CD4-positive, alpha-beta T cell (primary cell): ENCODE results near the gene RAB6B. TPM values are rescaled to one million over a fixed set of nuclear protein-coding genes. Genes with fewer than 3 reads are reported as not detected.

Experiments used
- ATAC-seq: fragments of 200-7000 bp; cut with Tn5 transposase; one replicate; pipeline ENCODE4 v1.10.0; 2022; ENCODE audit warnings: mild to moderate bottlenecking; ENCODE audit not compliant: poor library complexity
- CTCF ChIA-PET: fragments of 350-600 bp; sonication (Branson Sonifier 250); formaldehyde crosslinking; loops from one replicate; lab custom pipeline; 2021; ENCODE audit warnings: antibody characterized with exemption, inconsistent platforms; lab: Charles Lee
- POLR2A ChIA-PET: fragments of 350-600 bp; sonication (Branson Sonifier 250); formaldehyde crosslinking; loops from one replicate; lab custom pipeline; 2021; ENCODE audit warnings: antibody characterized with exemption, inconsistent platforms; lab: Charles Lee
- DNase-seq, 14 experiments: peaks; one replicate each; pipeline ENCODE4 v3.0.0-alpha.2; 2013 to 2020; ENCODE audit warnings: mixed read lengths in 2 of 14
- H3K27ac ChIP-seq, 2 donors: one replicate each; pipeline versions ENCODE4 v1.5.1 to v1.7.0; 2013; ENCODE audit warnings: low read length in 2 of 2, low read depth in 1 of 2, mild to moderate bottlenecking in 1 of 2
- H3K27me3 ChIP-seq, 2 experiments: 1 replicate in 1 of 2; 2 replicates in 1 of 2; pipeline versions ENCODE4 v1.6.1 to v1.7.0; 2013; ENCODE audit warnings: low read length in 2 of 2, control low read depth in 1 of 2, mild to moderate bottlenecking in 1 of 2, moderate library complexity in 1 of 2; ENCODE audit not compliant: insufficient read depth in 2 of 2, control insufficient read depth in 1 of 2
- H3K36me3 ChIP-seq: one replicate; pipeline ENCODE4 v1.6.1; 2013; ENCODE audit warnings: low read length, control low read depth; ENCODE audit not compliant: insufficient read depth
- H3K4me1 ChIP-seq: one replicate; pipeline ENCODE4 v1.6.1; 2013; ENCODE audit warnings: low read length, control low read depth; ENCODE audit not compliant: insufficient read depth
- H3K4me3 ChIP-seq: one replicate; pipeline ENCODE4 v1.5.1; 2013; ENCODE audit warnings: mild to moderate bottlenecking, low read length, moderate library complexity
- H3K9me3 ChIP-seq, 2 experiments: 1 replicate in 1 of 2; 2 replicates in 1 of 2; pipeline versions ENCODE4 v1.6.1 to v1.7.0; 2013; ENCODE audit warnings: low read length in 2 of 2, mild to moderate bottlenecking in 2 of 2, control low read depth in 1 of 2, moderate library complexity in 1 of 2; ENCODE audit not compliant: control insufficient read depth in 1 of 2, insufficient read depth in 1 of 2
- H3K27ac Mint-ChIP-seq: one replicate; pipeline ENCODE4 v1.8.0; 2020; ENCODE audit warnings: mixed read lengths
- H3K27me3 Mint-ChIP-seq: one replicate; pipeline ENCODE4 v1.8.0; 2021; ENCODE audit warnings: mixed read lengths
- H3K36me3 Mint-ChIP-seq: one replicate; pipeline ENCODE4 v1.8.0; 2021; ENCODE audit warnings: low read depth, mixed read lengths
- H3K4me1 Mint-ChIP-seq: one replicate; pipeline ENCODE4 v1.8.0; 2021; ENCODE audit warnings: low read depth, mixed read lengths
- H3K4me3 Mint-ChIP-seq: one replicate; pipeline ENCODE4 v1.8.0; 2020; ENCODE audit warnings: mild to moderate bottlenecking, mixed read lengths
- H3K9me3 Mint-ChIP-seq: one replicate; pipeline ENCODE4 v1.8.0; 2020; ENCODE audit warnings: mixed read lengths
- CTCF ChIP-seq: fragments of 200-600 bp; IDR thresholded peaks from one replicate; pipeline ENCODE4 v1.8.0; 2022; ENCODE audit warnings: antibody characterized with exemption, mild to moderate bottlenecking
- intact Hi-C, 2 experiments: fragments of 100-400 bp; cut with DNase I in 1 of 2; cut with micrococcal nuclease in 1 of 2; formaldehyde crosslinking; loops; one replicate each; pipeline versions ENCODE4 v1.15.1 to v1.9.0; 2023 to 2025; cut with DNase I, micrococcal nuclease
- total RNA-seq, 174 experiments: library from RNA in 2 of 174; stranded (reverse) in 2 of 174; gene quantifications; one replicate each; pipeline ENCODE4 v1.2.3 and lab custom pipeline; 2021 to 2026

Gene RAB6B
- total RNA-seq, 2 experiments from 2014 or later: not detected

DNA sequence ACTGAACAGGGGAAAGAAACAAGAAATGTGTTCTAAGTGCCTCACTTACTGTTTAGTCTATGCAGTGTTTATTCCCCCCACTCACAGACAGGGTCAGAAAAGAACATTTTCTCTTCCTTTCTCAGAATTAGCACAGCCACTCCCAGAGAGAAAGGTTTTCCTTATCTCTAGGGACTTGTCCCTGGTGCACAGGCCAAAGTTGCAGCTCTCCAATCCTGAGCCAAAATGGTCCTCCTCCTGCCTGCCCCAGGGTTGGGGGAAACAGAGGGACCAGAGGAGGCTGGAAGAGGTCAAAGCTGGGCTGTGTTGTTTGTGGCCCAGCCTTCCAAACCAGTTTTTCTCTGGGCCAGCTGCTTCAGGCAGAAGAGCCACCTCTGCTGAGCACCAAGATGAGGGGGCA lies 12.0 kb downstream of the RAB6B start:
- H3K27ac ChIP-seq: no peak overlapping the region
- Mint-ChIP-seq H3K27me3 (no peaks in the 10 kb centered on the region), H3K4me3 (no peak overlapping the region), H3K27ac (no peak overlapping the region), H3K9me3 (peaks cover 3% of the 10 kb centered on the region), H3K4me1 (no peaks in the 10 kb centered on the region), H3K36me3 (no peaks in the 10 kb centered on the region)
- ChIA-PET CTCF (no interaction called here), POLR2A (interaction anchor here (0.5 kb wide), 1 partner anchor 233 kb away, joined by 3 read pairs; no protein-coding TSS in a partner anchor)
- DNase-seq (no peak), ATAC-seq (no peak)
- peaks cover 0 to 2% of the 10 kb centered on the region in 2 experiments for H3K27me3 ChIP-seq
- peaks cover 36% of the 10 kb centered on the region for H3K4me1 ChIP-seq
- no peak overlapping the region for H3K4me3 ChIP-seq
- intact Hi-C loops: no loop called here
- H3K9me3 ChIP-seq: peaks cover 8% of the 10 kb centered on the region in 2 experiments
- H3K36me3 ChIP-seq: no peaks in the 10 kb centered on the region
- no peak for TF ChIP-seq CTCF

- H3K36me3 ChIP-seq: no peaks in the 10 kb centered on the region
- peaks cover 0 to 2% of the 10 kb centered on the region in 2 experiments for H3K27me3 ChIP-seq
- Mint-ChIP-seq H3K9me3 (peaks cover 9% of the 10 kb centered on the region), H3K36me3 (no peaks in the 10 kb centered on the region), H3K27me3 (no peaks in the 10 kb centered on the region), H3K4me1 (no peaks in the 10 kb centered on the region), H3K4me3 (no peak overlapping the region), H3K27ac (no peak overlapping the region)
- no peak for TF ChIP-seq CTCF
- ATAC-seq (no peak), DNase-seq (no peak)
- ChIA-PET CTCF (no interaction called here), POLR2A (no interaction called here)
- H3K9me3 ChIP-seq: peaks cover 8 to 13% of the 10 kb centered on the region in 2 experiments
- intact Hi-C loops: no loop called here
- H3K4me3 ChIP-seq: no peak overlapping the region
- no peak overlapping the region for H3K27ac ChIP-seq
- H3K4me1 ChIP-seq: peaks cover 36% of the 10 kb centered on the region
These were observed 12.6 kb downstream of the RAB6B start for GRCh38 chr3:133882986-133883586.

GRCh38 chr3:133881939-133882825 lies 13.5 kb downstream of the RAB6B start:
- Mint-ChIP-seq H3K4me3 (no peak overlapping the region), H3K36me3 (no peaks in the 10 kb centered on the region), H3K27ac (no peak overlapping the region), H3K27me3 (no peaks in the 10 kb centered on the region), H3K9me3 (peaks cover 13% of the 10 kb centered on the region), H3K4me1 (no peaks in the 10 kb centered on the region)
- no peak for TF ChIP-seq CTCF
- peak in 3 of 14 experiments; percentile 24 to 54 (median 26) for DNase-seq
- ChIA-PET CTCF (no interaction called here), POLR2A (no interaction called here)
- Histone ChIP-seq H3K27me3 (peaks cover 0 to 2% of the 10 kb centered on the region in 2 experiments), H3K9me3 (peaks cover 8 to 17% of the 10 kb centered on the region in 2 experiments), H3K4me3 (no peak overlapping the region), H3K4me1 (peaks cover 36% of the 10 kb centered on the region), H3K36me3 (no peaks in the 10 kb centered on the region), H3K27ac (no peak overlapping the region)
- intact Hi-C loops: no loop called here
- no peak for ATAC-seq
